Fibroblast of lung (primary cell): Measurements from ENCODE around the gene EXOC2. TPM values are rescaled to one million over a fixed set of nuclear protein-coding genes. Genes with fewer than 3 reads are reported as not detected.

Experiments used
- DNase-seq, 2 donors: peaks; one replicate each; pipeline versions ENCODE4 v3.0.0 to v3.0.0-alpha.2; 2010; ENCODE audit warnings: low read depth in 2 of 2
- H2AFZ ChIP-seq: 2 replicates; pipeline ENCODE4 v1.5.1; 2012; ENCODE audit warnings: low read length, control low read depth, inconsistent platforms
- H3K27ac ChIP-seq: 2 replicates; pipeline ENCODE4 v1.5.1; 2011; ENCODE audit warnings: low read length, control low read depth; ENCODE audit not compliant: insufficient read depth
- H3K27me3 ChIP-seq: 2 replicates; pipeline ENCODE4 v1.5.1; 2011; ENCODE audit warnings: mild to moderate bottlenecking, low read length; ENCODE audit not compliant: control insufficient read depth, insufficient read depth
- H3K36me3 ChIP-seq: 2 replicates; pipeline ENCODE4 v1.5.1; 2011; ENCODE audit warnings: low read length; ENCODE audit not compliant: control insufficient read depth, insufficient read depth
- H3K4me1 ChIP-seq: 2 replicates; pipeline ENCODE4 v1.5.1; 2011; ENCODE audit warnings: low read length; ENCODE audit not compliant: control insufficient read depth, insufficient read depth; ENCODE audit errors: extremely low read depth
- H3K4me2 ChIP-seq: 2 replicates; pipeline ENCODE4 v1.5.1; 2011; ENCODE audit warnings: low read length, control low read depth; ENCODE audit not compliant: insufficient read depth; ENCODE audit errors: extremely low read depth
- H3K4me3 ChIP-seq, 4 experiments: fragments of 200-600 bp in 1 of 4; sonication (generic) in 1 of 4; replicated peaks in 1 of 4; 2 replicates each; pipeline ENCODE4 v1.5.1; 2011 to 2016; ENCODE audit warnings: low read length in 4 of 4, low read depth in 3 of 4, mild to moderate bottlenecking in 3 of 4, control low read depth in 2 of 4, inconsistent platforms in 1 of 4, mixed read lengths in 1 of 4; ENCODE audit not compliant: insufficient read depth in 1 of 4; ENCODE audit errors: control extremely low read depth in 1 of 4
- H3K79me2 ChIP-seq: 2 replicates; pipeline ENCODE4 v1.5.1; 2012; ENCODE audit warnings: mild to moderate bottlenecking, low read length, inconsistent platforms; ENCODE audit not compliant: control insufficient read depth, insufficient read depth
- H3K9ac ChIP-seq: 2 replicates; pipeline ENCODE4 v1.5.1; 2011; ENCODE audit warnings: mild to moderate bottlenecking, low read length, control low read depth; ENCODE audit not compliant: insufficient read depth
- H3K9me3 ChIP-seq: 2 replicates; pipeline ENCODE4 v1.5.1; 2012; ENCODE audit warnings: low read depth, low read length; ENCODE audit not compliant: control insufficient read depth, insufficient read depth
- H4K20me1 ChIP-seq: 2 replicates; pipeline ENCODE4 v1.5.1; 2011; ENCODE audit warnings: low read length; ENCODE audit not compliant: control insufficient read depth, insufficient read depth; ENCODE audit errors: extremely low read depth
- CTCF ChIP-seq, 2 donors: IDR thresholded peaks in 1 of 2; conservative IDR thresholded peaks in 1 of 2; 1 replicate in 1 of 2; 2 replicates in 1 of 2; pipeline ENCODE4 v1.5.1; 2011 to 2012; ENCODE audit warnings: low read length in 2 of 2, control low read depth in 1 of 2, inconsistent platforms in 1 of 2, low read depth in 1 of 2, mild to moderate bottlenecking in 1 of 2
- EZH2 ChIP-seq: IDR thresholded peaks from 2 replicates; pipeline ENCODE4 v1.5.1; 2012; ENCODE audit warnings: low read length, control low read depth, mild to moderate bottlenecking; ENCODE audit errors: missing control alignments
- polyA plus RNA-seq, 2 donors: library from polyadenylated mRNA; depleted of rRNA in 1 of 2; stranded (reverse) in 1 of 2; unstranded in 1 of 2; fragments of >200 nt; gene quantifications; 2 replicates each; pipeline ENCODE4 v1.2.1, GENCODE V29; 2011 to 2012; ENCODE audit warnings: missing spikeins in 1 of 2
- total RNA-seq: library from RNA; depleted of rRNA; stranded (reverse); fragments of >200 nt; gene quantifications from 2 replicates; pipeline ENCODE4 v1.2.1, GENCODE V29; 2014

EXOC2 gene
- total and polyA plus RNA-seq, 2 donors (not counting 1 experiment from before 2014, with no cell fraction given): 19.7 to 42.3 TPM

GRCh38 chr6:621931-622330 is 71.0 kb downstream of the EXOC2 start:
- Histone ChIP-seq H2AFZ (no peak overlapping the region), H3K27me3 (no peaks in the 10 kb centered on the region), H3K4me3 (no peak overlapping the region), H3K9me3 (no peaks in the 10 kb centered on the region), H4K20me1 (no peaks in the 10 kb centered on the region), H3K9ac (no peak overlapping the region), H3K36me3 (peaks cover 2% of the 10 kb centered on the region), H3K4me1 (peaks cover 6% of the 10 kb centered on the region), H3K27ac (no peak overlapping the region), H3K79me2 (no peaks in the 10 kb centered on the region), H3K4me2 (no peak overlapping the region)
- TF ChIP-seq EZH2 (no peak), CTCF (conservative IDR thresholded peaks at IDR 0.05 in 1 of 2, IDR thresholded peaks at IDR 0.05 in 1 of 2; ENCODE audit: low read depth in 1 of 2, low read length in 2 of 2) (no peak)
- no peak for DNase-seq

DNA sequence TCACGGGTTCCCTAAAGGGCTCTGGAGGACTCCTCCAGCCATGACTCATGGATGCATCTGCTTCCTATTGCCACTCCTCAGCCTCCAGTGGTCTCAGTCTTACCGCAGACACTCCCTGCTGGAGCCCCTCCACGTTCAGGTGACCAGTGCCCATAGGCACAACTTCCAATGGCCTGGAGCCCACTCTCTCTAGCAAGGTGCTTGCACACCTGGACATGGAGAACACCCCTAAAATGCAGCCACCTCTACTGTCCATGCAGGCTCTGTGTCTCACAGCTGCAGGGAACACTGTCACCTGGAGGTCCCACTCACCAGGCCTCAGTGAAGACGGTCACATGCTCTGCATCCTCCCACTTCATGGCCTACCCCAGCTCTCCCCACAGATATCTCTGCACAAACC is 72.0 kb downstream of the EXOC2 start:
- Histone ChIP-seq H3K27ac (no peak overlapping the region), H2AFZ (no peak overlapping the region), H3K27me3 (no peaks in the 10 kb centered on the region), H4K20me1 (no peaks in the 10 kb centered on the region), H3K9ac (no peak overlapping the region), H3K9me3 (no peaks in the 10 kb centered on the region), H3K4me1 (peaks cover 5% of the 10 kb centered on the region), H3K79me2 (no peaks in the 10 kb centered on the region), H3K4me2 (no peak overlapping the region), H3K4me3 (no peak overlapping the region), H3K36me3 (peaks cover 2% of the 10 kb centered on the region)
- DNase-seq: no peak
- no peak for TF ChIP-seq EZH2
- TF ChIP-seq CTCF (conservative IDR thresholded peaks at IDR 0.05 in 1 of 2, IDR thresholded peaks at IDR 0.05 in 1 of 2; ENCODE audit: low read depth in 1 of 2, low read length in 2 of 2): no peak

DNA sequence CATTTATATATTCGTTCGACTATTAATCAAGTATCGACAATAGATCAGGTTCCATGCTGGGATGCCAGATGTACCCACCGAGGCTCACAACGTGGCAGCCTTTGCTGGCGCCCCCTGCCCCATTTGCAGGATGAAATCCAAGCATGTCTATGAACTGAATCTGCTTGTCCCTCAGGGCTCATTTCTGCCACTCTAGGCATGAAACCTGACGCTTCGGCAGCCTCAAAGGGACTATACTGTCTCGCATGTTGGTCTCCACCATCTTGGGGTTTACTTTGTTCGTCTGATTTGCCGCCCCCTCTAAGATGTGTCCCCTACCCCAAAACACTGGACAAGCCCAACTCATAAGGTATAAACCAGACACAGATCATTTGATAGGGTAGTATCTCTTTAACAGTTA is 72.8 kb downstream of the EXOC2 start:
- no peak overlapping the region for H2AFZ ChIP-seq
- no peaks in the 10 kb centered on the region for H3K27me3 ChIP-seq
- no peaks in the 10 kb centered on the region for H3K9me3 ChIP-seq
- H3K27ac ChIP-seq: no peak overlapping the region
- no peaks in the 10 kb centered on the region for H3K79me2 ChIP-seq
- H3K4me2 ChIP-seq: no peak overlapping the region
- H3K4me1 ChIP-seq: peaks cover 2% of the 10 kb centered on the region
- H3K4me3 ChIP-seq: no peak overlapping the region
- H3K9ac ChIP-seq: no peak overlapping the region
- no peak for DNase-seq
- TF ChIP-seq EZH2: no peak
- TF ChIP-seq CTCF (conservative IDR thresholded peaks at IDR 0.05 in 1 of 2, IDR thresholded peaks at IDR 0.05 in 1 of 2; ENCODE audit: low read depth in 1 of 2, low read length in 2 of 2): no peak
- no peaks in the 10 kb centered on the region for H4K20me1 ChIP-seq
- peaks cover 2% of the 10 kb centered on the region for H3K36me3 ChIP-seq
